ENCODE measurements around the gene SOX6.

SOX6 gene

DNA sequence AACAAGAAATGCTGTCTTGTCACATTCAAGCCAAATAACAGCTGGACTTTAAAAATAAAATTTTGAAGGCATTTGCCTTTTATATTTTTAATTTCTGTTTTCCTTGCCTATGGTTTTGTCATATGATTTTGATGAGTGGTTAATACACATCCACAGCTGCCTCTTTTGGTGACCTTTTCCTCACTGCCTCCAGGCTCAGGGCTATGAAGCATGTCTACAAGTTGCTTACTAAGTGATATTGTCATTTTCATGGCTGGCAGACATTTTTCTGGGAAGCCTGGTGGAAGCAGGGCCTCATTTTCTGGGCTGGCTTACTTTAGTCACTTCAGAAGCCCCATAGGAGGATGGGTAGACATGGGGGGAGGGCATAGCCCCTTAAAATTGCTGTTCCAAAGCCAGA is 344.9 kb downstream of the SOX6 start:
- Histone ChIP-seq H3K4me2 (no peak overlapping the region), H3K36me3 (ENCODE audit: insufficient read depth) (no peaks in the 10 kb centered on the region), H3K4me1 (ENCODE audit: low read depth, poor library complexity, severe bottlenecking) (no peaks in the 10 kb centered on the region), H2AFZ (ENCODE audit: low read depth) (no peak overlapping the region), H3K27me3 (ENCODE audit: insufficient read depth, low read depth) (no peaks in the 10 kb centered on the region), H4K20me1 (ENCODE audit: insufficient read depth) (no peaks in the 10 kb centered on the region), H3K4me3 (IDR thresholded peaks at IDR 0.05; ENCODE audit: insufficient read depth, low read depth, low read length) (no peak overlapping the region), H3K27ac (no peak overlapping the region), H3K79me2 (ENCODE audit: insufficient read depth, low read depth) (no peaks in the 10 kb centered on the region), H3K9ac (no peak overlapping the region)
- TF ChIP-seq, protein P1, sequence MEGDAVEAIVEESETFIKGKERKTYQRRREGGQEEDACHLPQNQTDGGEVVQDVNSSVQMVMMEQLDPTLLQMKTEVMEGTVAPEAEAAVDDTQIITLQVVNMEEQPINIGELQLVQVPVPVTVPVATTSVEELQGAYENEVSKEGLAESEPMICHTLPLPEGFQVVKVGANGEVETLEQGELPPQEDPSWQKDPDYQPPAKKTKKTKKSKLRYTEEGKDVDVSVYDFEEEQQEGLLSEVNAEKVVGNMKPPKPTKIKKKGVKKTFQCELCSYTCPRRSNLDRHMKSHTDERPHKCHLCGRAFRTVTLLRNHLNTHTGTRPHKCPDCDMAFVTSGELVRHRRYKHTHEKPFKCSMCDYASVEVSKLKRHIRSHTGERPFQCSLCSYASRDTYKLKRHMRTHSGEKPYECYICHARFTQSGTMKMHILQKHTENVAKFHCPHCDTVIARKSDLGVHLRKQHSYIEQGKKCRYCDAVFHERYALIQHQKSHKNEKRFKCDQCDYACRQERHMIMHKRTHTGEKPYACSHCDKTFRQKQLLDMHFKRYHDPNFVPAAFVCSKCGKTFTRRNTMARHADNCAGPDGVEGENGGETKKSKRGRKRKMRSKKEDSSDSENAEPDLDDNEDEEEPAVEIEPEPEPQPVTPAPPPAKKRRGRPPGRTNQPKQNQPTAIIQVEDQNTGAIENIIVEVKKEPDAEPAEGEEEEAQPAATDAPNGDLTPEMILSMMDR (conservative IDR thresholded peaks at IDR 0.05; ENCODE audit: low read depth, low read length): no peak

DNA sequence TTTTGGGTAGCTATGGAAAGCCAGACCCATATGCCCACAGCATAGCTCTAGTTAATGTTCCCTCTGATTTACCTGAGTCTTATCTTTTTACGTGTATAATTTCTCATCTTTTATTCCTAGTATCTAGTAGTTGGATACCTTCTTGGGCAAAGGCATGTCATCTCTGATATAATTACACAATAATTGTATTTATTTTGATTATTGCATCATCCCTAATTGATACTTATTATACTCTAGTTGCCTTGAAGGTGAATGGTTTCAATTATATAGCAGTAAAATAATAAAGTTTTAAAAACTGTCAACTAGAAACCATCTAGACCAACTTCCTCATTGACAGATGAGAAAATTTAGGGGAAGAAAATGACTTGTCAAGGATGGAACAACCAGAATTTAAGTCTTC is 347.3 kb downstream of the SOX6 start:
- no peak overlapping the region for H3K9ac ChIP-seq
- no peak overlapping the region for H3K27ac ChIP-seq
- no peak overlapping the region for H3K4me2 ChIP-seq
- no peak overlapping the region for H2AFZ ChIP-seq (ENCODE audit: low read depth)
- no peaks in the 10 kb centered on the region for H3K79me2 ChIP-seq (ENCODE audit: insufficient read depth, low read depth)
- H3K4me3 ChIP-seq (IDR thresholded peaks at IDR 0.05; ENCODE audit: insufficient read depth, low read depth, low read length): no peak overlapping the region
- H4K20me1 ChIP-seq (ENCODE audit: insufficient read depth): no peaks in the 10 kb centered on the region
- no peaks in the 10 kb centered on the region for H3K4me1 ChIP-seq (ENCODE audit: low read depth, poor library complexity, severe bottlenecking)
- no peaks in the 10 kb centered on the region for H3K27me3 ChIP-seq (ENCODE audit: insufficient read depth, low read depth)
- H3K36me3 ChIP-seq (ENCODE audit: insufficient read depth): no peaks in the 10 kb centered on the region
- TF ChIP-seq, protein P1 (conservative IDR thresholded peaks at IDR 0.05; ENCODE audit: low read depth, low read length): no peak

GRCh38 chr11:16007514-16007913 is 348.8 kb downstream of the SOX6 start:
- Histone ChIP-seq H3K4me3 (IDR thresholded peaks at IDR 0.05; ENCODE audit: insufficient read depth, low read depth, low read length) (no peak overlapping the region), H3K36me3 (ENCODE audit: insufficient read depth) (no peaks in the 10 kb centered on the region), H3K79me2 (ENCODE audit: insufficient read depth, low read depth) (no peaks in the 10 kb centered on the region), H3K9ac (no peak overlapping the region), H3K27ac (no peak overlapping the region), H4K20me1 (ENCODE audit: insufficient read depth) (no peaks in the 10 kb centered on the region), H3K4me1 (ENCODE audit: low read depth, poor library complexity, severe bottlenecking) (peaks cover 6% of the 10 kb centered on the region), H3K4me2 (no peak overlapping the region), H3K27me3 (ENCODE audit: insufficient read depth, low read depth) (no peaks in the 10 kb centered on the region), H2AFZ (ENCODE audit: low read depth) (no peak overlapping the region)
- TF ChIP-seq, protein P1 (conservative IDR thresholded peaks at IDR 0.05; ENCODE audit: low read depth, low read length): no peak

GRCh38 chr11:16002942-16003341 is 353.4 kb downstream of the SOX6 start:
- TF ChIP-seq, protein P1 (conservative IDR thresholded peaks at IDR 0.05; ENCODE audit: low read depth, low read length): no peak
- no peak overlapping the region; the same call in 1 of the 2 replicates for H3K27ac ChIP-seq

More at GRCh38 chr11:16002942-16003341, 353.4 kb downstream of the SOX6 start:
- Histone ChIP-seq H3K27me3 (ENCODE audit: insufficient read depth, low read depth) (no peaks in the 10 kb centered on the region), H3K9ac (no peak overlapping the region), H3K4me3 (IDR thresholded peaks at IDR 0.05; ENCODE audit: insufficient read depth, low read depth, low read length) (no peak overlapping the region), H3K4me2 (peak overlapping the region; percentile 55; the same call in 1 of the 2 replicates), H4K20me1 (ENCODE audit: insufficient read depth) (no peaks in the 10 kb centered on the region), H3K4me1 (ENCODE audit: low read depth, poor library complexity, severe bottlenecking) (peaks cover 24% of the 10 kb centered on the region), H3K79me2 (ENCODE audit: insufficient read depth, low read depth) (no peaks in the 10 kb centered on the region), H3K36me3 (ENCODE audit: insufficient read depth) (no peaks in the 10 kb centered on the region), H2AFZ (ENCODE audit: low read depth) (peak overlapping the region; percentile 67; the same call in 1 of the 2 replicates)
